ENCODE data around the gene SMAP1.

DNA sequence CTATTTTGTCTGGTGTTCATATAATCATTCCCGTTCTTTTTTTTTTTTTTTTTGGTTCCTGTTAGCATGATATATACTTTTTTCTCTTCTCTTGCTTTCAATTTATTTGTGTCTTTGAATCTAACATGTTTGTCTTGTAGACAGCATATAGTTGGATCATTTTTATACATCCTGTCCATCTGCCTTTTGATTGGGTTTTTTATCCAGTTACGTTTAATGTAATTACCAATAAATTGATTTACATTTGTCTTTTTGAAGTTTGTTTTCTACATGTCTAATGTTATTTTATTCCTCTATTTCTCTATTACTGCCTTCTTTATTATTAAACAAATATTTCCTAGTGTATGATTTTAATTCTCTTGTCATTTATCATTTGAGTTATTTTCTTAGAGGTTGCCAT is 204.8 kb downstream of the SMAP1 start:
- TF ChIP-seq, protein P1, sequence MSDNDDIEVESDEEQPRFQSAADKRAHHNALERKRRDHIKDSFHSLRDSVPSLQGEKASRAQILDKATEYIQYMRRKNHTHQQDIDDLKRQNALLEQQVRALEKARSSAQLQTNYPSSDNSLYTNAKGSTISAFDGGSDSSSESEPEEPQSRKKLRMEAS (IDR thresholded peaks at IDR 0.05): no peak
- TF ChIP-seq, protein P2, sequence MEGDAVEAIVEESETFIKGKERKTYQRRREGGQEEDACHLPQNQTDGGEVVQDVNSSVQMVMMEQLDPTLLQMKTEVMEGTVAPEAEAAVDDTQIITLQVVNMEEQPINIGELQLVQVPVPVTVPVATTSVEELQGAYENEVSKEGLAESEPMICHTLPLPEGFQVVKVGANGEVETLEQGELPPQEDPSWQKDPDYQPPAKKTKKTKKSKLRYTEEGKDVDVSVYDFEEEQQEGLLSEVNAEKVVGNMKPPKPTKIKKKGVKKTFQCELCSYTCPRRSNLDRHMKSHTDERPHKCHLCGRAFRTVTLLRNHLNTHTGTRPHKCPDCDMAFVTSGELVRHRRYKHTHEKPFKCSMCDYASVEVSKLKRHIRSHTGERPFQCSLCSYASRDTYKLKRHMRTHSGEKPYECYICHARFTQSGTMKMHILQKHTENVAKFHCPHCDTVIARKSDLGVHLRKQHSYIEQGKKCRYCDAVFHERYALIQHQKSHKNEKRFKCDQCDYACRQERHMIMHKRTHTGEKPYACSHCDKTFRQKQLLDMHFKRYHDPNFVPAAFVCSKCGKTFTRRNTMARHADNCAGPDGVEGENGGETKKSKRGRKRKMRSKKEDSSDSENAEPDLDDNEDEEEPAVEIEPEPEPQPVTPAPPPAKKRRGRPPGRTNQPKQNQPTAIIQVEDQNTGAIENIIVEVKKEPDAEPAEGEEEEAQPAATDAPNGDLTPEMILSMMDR (IDR thresholded peaks at IDR 0.05 in 2 of 3, conservative IDR thresholded peaks at IDR 0.05 in 1 of 3; ENCODE audit: borderline replicate concordance in 1 of 3, insufficient read depth in 1 of 3, low read depth in 2 of 3, low read length in 2 of 3): no peak
- TF ChIP-seq YY1 (IDR thresholded peaks at IDR 0.05; ENCODE audit: extremely low read depth, insufficient replicate concordance, low read depth, low read length): no peak
- TF ChIP-seq, protein P3, sequence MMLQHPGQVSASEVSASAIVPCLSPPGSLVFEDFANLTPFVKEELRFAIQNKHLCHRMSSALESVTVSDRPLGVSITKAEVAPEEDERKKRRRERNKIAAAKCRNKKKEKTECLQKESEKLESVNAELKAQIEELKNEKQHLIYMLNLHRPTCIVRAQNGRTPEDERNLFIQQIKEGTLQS (IDR thresholded peaks at IDR 0.05): no peak
